ENCODE data around the gene TRIO.

DNA sequence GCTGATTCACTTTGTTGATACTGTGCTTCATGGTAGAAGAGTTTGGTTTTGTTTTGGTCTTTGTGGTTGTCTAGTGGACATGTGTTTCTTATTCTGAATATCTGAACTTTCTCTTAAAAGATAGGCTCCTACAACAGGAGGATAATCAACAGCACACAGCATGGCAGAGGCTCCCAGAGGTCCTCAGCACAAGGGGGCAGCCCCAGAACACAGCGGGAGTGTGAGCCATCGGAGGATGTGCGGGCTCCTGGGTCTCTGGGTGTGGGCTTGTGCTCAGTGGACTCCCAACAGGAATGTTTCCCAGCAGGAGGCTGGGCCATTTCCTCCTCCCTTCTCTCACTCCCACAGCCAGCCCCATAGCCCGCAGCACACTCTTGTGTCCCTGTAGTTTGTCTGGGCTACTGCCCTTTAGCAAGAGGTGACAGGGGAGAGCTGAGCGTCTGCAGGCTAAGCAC, 274.2 kb downstream of the TRIO start:
- TF ChIP-seq EZH2 (IDR thresholded peaks at IDR 0.05; ENCODE audit: borderline replicate concordance, low read depth, low read length, severe bottlenecking), result no peak
- TF ChIP-seq, protein P1, sequence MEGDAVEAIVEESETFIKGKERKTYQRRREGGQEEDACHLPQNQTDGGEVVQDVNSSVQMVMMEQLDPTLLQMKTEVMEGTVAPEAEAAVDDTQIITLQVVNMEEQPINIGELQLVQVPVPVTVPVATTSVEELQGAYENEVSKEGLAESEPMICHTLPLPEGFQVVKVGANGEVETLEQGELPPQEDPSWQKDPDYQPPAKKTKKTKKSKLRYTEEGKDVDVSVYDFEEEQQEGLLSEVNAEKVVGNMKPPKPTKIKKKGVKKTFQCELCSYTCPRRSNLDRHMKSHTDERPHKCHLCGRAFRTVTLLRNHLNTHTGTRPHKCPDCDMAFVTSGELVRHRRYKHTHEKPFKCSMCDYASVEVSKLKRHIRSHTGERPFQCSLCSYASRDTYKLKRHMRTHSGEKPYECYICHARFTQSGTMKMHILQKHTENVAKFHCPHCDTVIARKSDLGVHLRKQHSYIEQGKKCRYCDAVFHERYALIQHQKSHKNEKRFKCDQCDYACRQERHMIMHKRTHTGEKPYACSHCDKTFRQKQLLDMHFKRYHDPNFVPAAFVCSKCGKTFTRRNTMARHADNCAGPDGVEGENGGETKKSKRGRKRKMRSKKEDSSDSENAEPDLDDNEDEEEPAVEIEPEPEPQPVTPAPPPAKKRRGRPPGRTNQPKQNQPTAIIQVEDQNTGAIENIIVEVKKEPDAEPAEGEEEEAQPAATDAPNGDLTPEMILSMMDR (IDR thresholded peaks at IDR 0.05; ENCODE audit: extremely low read depth in 1 of 2, insufficient read depth in 1 of 2, low read depth in 1 of 2, low read length in 2 of 2), result no peak
